Natural killer cell (primary cell): Measurements from ENCODE around the gene SDHA. TPM values are rescaled to one million over a fixed set of nuclear protein-coding genes. Genes with fewer than 3 reads are reported as not detected.
A peak's percentile ranks its signal among the peaks of the same experiment; 100 is the strongest.
"Not testable (repeated sequence)": the region's sequence is repeated elsewhere in the genome, so short reads cannot be mapped to it uniquely, and the experiment has no call there.

Experiments
- ATAC-seq, 3 donors: fragments of 150-1000 bp in 2 of 3; fragments of 200-7000 bp in 1 of 3; cut with Tn5 transposase; 1 replicate in 1 of 3; 2 replicates in 2 of 3; pipeline ENCODE4 v1.10.0; 2021; ENCODE audit warnings: mild to moderate bottlenecking in 2 of 3, moderate library complexity in 2 of 3
- DNase-seq, 2 donors: peaks; one replicate each; pipeline versions ENCODE4 v3.0.0 to v3.0.0-alpha.2; 2013 to 2021; ENCODE audit warnings: mixed read lengths in 1 of 2
- H3K27ac ChIP-seq: one replicate; pipeline ENCODE4 v1.5.1; 2013; ENCODE audit warnings: mild to moderate bottlenecking, low read length
- H3K27me3 ChIP-seq: one replicate; pipeline ENCODE4 v1.6.1; 2013; ENCODE audit warnings: low read length; ENCODE audit not compliant: control insufficient read depth, insufficient read depth
- H3K36me3 ChIP-seq: one replicate; pipeline ENCODE4 v1.6.1; 2013; ENCODE audit warnings: low read length; ENCODE audit not compliant: control insufficient read depth, insufficient read depth
- H3K4me1 ChIP-seq: one replicate; pipeline ENCODE4 v1.6.1; 2013; ENCODE audit warnings: low read length; ENCODE audit not compliant: control insufficient read depth, insufficient read depth
- H3K4me3 ChIP-seq: one replicate; pipeline ENCODE4 v1.5.1; 2013; ENCODE audit warnings: low read length
- H3K9me3 ChIP-seq: one replicate; pipeline ENCODE4 v1.6.1; 2013; ENCODE audit warnings: low read length; ENCODE audit not compliant: control insufficient read depth, insufficient read depth
- H3K27ac Mint-ChIP-seq, 2 donors: one replicate each; pipeline ENCODE4 v1.8.0; 2022; ENCODE audit warnings: mild to moderate bottlenecking in 2 of 2, mixed read lengths in 2 of 2, moderate library complexity in 1 of 2
- H3K27me3 Mint-ChIP-seq, 2 donors: one replicate each; pipeline ENCODE4 v1.8.0; 2022; ENCODE audit warnings: low read depth in 2 of 2, mixed read lengths in 2 of 2
- H3K36me3 Mint-ChIP-seq: one replicate; pipeline ENCODE4 v1.8.0; 2022; ENCODE audit warnings: mixed read lengths
- H3K4me1 Mint-ChIP-seq, 2 donors: one replicate each; pipeline ENCODE4 v1.8.0; 2022; ENCODE audit warnings: mixed read lengths in 2 of 2
- H3K4me3 Mint-ChIP-seq: one replicate; pipeline ENCODE4 v1.8.0; 2022; ENCODE audit warnings: mild to moderate bottlenecking, moderate library complexity, mixed read lengths
- H3K9me3 Mint-ChIP-seq, 2 donors: one replicate each; pipeline ENCODE4 v1.8.0; 2022; ENCODE audit warnings: mixed read lengths in 2 of 2
- WGBS: methylation state at CpG from one replicate; pipeline ENCODE4 v1.1.7; 2013; ENCODE audit warnings: missing lambda C conversion rate; ENCODE audit not compliant: insufficient coverage; 5-methylcytosine and 5-hydroxymethylcytosine counted together
- intact Hi-C: fragments of 100-400 bp; cut with micrococcal nuclease; formaldehyde crosslinking; loops from one replicate; pipeline ENCODE4 v1.14.2; 2022
- total RNA-seq, 4 donors: library from RNA; stranded (reverse); fragments of 120-200 nt in 1 of 4; gene quantifications; one replicate each; pipeline versions ENCODE4 v1.2.3 to v1.2.4, GENCODE V29; 2013 to 2022

The SDHA gene
- total RNA-seq, 3 donors from 2014 or later (not counting 1 experiment from before 2014, with no cell fraction given), result 173 to 183 (median 173) TPM

- peaks cover 12 to 13% of the 10 kb centered on the region in 2 donors for H3K4me1 Mint-ChIP-seq
- H3K9me3 Mint-ChIP-seq, H3K4me3 ChIP-seq, intact Hi-C loops, DNase-seq, H3K27me3 Mint-ChIP-seq, H3K27ac ChIP-seq, H3K4me1 ChIP-seq, H3K27ac Mint-ChIP-seq, ATAC-seq, H3K4me3 Mint-ChIP-seq, H3K27me3 ChIP-seq, H3K9me3 ChIP-seq, H3K36me3 Mint-ChIP-seq: not testable (repeated sequence)
- WGBS, result over 99% methylated on average over 7 of the region's 7 CpGs
- peaks cover 37% of the 10 kb centered on the region for H3K36me3 ChIP-seq
These were observed 22.4 kb downstream of the SDHA start for GRCh38 chr5:240550-240949.

GRCh38 chr5:241045-241669, 23.0 kb downstream of the SDHA start:
- H3K27ac Mint-ChIP-seq, H3K36me3 Mint-ChIP-seq, H3K27me3 ChIP-seq, DNase-seq, H3K9me3 Mint-ChIP-seq, H3K4me3 ChIP-seq, H3K27ac ChIP-seq, ATAC-seq, H3K27me3 Mint-ChIP-seq, H3K4me1 ChIP-seq, H3K4me3 Mint-ChIP-seq, H3K9me3 ChIP-seq, intact Hi-C loops: not testable (repeated sequence)
- peaks cover 12 to 13% of the 10 kb centered on the region in 2 donors for H3K4me1 Mint-ChIP-seq
- 97% methylated on average over 13 of the region's 13 CpGs for WGBS
- H3K36me3 ChIP-seq, result peaks cover 36% of the 10 kb centered on the region

- H3K9me3 Mint-ChIP-seq, H3K9me3 ChIP-seq, ATAC-seq, H3K27me3 ChIP-seq, H3K27ac ChIP-seq, intact Hi-C loops, H3K27me3 Mint-ChIP-seq, H3K4me3 Mint-ChIP-seq, H3K4me1 ChIP-seq, H3K4me3 ChIP-seq: not testable (repeated sequence)
- WGBS, result 39% methylated on average over 11 of the region's 12 CpGs
- H3K36me3 ChIP-seq, result peaks cover 36% of the 10 kb centered on the region
- Mint-ChIP-seq H3K27ac (peak overlapping the region; percentile 1 to 60), H3K4me1 (peaks cover 12 to 13% of the 10 kb centered on the region in 2 donors), H3K36me3 (peaks cover 21% of the 10 kb centered on the region)
- DNase-seq, result peak in 1 of 2 donors; percentile 37
These were observed 25.7 kb downstream of the SDHA start for GRCh38 chr5:243683-244367.

GRCh38 chr5:245717-246116, 27.6 kb downstream of the SDHA start:
- H3K27ac Mint-ChIP-seq, H3K27ac ChIP-seq, H3K27me3 Mint-ChIP-seq, H3K4me3 Mint-ChIP-seq, ATAC-seq, H3K4me1 ChIP-seq, H3K9me3 ChIP-seq, H3K9me3 Mint-ChIP-seq, H3K4me3 ChIP-seq, DNase-seq, intact Hi-C loops, H3K27me3 ChIP-seq: not testable (repeated sequence)
- 97% methylated on average over 5 of the region's 5 CpGs for WGBS
- peaks cover 22% of the 10 kb centered on the region for H3K36me3 Mint-ChIP-seq
- H3K36me3 ChIP-seq, result peaks cover 33% of the 10 kb centered on the region
- H3K4me1 Mint-ChIP-seq, result peaks cover 18% of the 10 kb centered on the region in 2 donors

- H3K9me3 Mint-ChIP-seq, H3K27me3 ChIP-seq, H3K27ac ChIP-seq, H3K27me3 Mint-ChIP-seq, H3K9me3 ChIP-seq, DNase-seq, intact Hi-C loops, H3K4me1 ChIP-seq, H3K4me3 Mint-ChIP-seq, H3K4me3 ChIP-seq: not testable (repeated sequence)
- H3K4me1 Mint-ChIP-seq, result peaks cover 5 to 13% of the 10 kb centered on the region in 2 donors
- WGBS, result 63% methylated on average over 9 of the region's 9 CpGs
- peak overlapping the region in 1 of 2 donors; percentile 25 for H3K27ac Mint-ChIP-seq
- H3K36me3 ChIP-seq, result peaks cover 34% of the 10 kb centered on the region
- H3K36me3 Mint-ChIP-seq, result peaks cover 13% of the 10 kb centered on the region
- peak; percentile 86 to 95 (median 93) for ATAC-seq
These were observed 32.3 kb downstream of the SDHA start for GRCh38 chr5:250396-250795.

- 95% methylated on average over 7 of the region's 12 CpGs for WGBS
- H3K4me3 Mint-ChIP-seq, ATAC-seq, H3K27ac Mint-ChIP-seq, H3K27me3 ChIP-seq, H3K9me3 ChIP-seq, intact Hi-C loops, DNase-seq, H3K4me3 ChIP-seq, H3K27ac ChIP-seq, H3K27me3 Mint-ChIP-seq, H3K9me3 Mint-ChIP-seq, H3K4me1 ChIP-seq: not testable (repeated sequence)
- Mint-ChIP-seq H3K36me3 (peaks cover 13% of the 10 kb centered on the region), H3K4me1 (peaks cover 5 to 13% of the 10 kb centered on the region in 2 donors)
- peaks cover 34% of the 10 kb centered on the region for H3K36me3 ChIP-seq
These were observed 32.9 kb downstream of the SDHA start for GRCh38 chr5:251016-251415.

- peaks cover 38% of the 10 kb centered on the region for H3K36me3 ChIP-seq
- DNase-seq, H3K4me1 ChIP-seq, H3K27ac ChIP-seq, H3K4me3 Mint-ChIP-seq, H3K4me3 ChIP-seq, H3K9me3 ChIP-seq, H3K27ac Mint-ChIP-seq, H3K27me3 Mint-ChIP-seq, H3K9me3 Mint-ChIP-seq, ATAC-seq, H3K27me3 ChIP-seq, intact Hi-C loops: not testable (repeated sequence)
- Mint-ChIP-seq H3K4me1 (peaks cover 5 to 13% of the 10 kb centered on the region in 2 donors), H3K36me3 (peaks cover 13% of the 10 kb centered on the region)
- WGBS, result 67% methylated on average over 8 of the region's 8 CpGs
These were observed 33.4 kb downstream of the SDHA start for GRCh38 chr5:251538-251937.
